Inflammatory macrophage treated with lipopolysaccharide for 1 hour (primary cell): ENCODE measurements around the gene STKLD1.
"Not testable (repeated sequence)": the region's sequence is repeated elsewhere in the genome, so short reads cannot be mapped to it uniquely, and the experiment has no call there.

Experiments
- DNase-seq, 2 donors: peaks; one replicate each; pipeline ENCODE4 v3.0.0-alpha.2; 2020 to 2022

Gene STKLD1

DNA sequence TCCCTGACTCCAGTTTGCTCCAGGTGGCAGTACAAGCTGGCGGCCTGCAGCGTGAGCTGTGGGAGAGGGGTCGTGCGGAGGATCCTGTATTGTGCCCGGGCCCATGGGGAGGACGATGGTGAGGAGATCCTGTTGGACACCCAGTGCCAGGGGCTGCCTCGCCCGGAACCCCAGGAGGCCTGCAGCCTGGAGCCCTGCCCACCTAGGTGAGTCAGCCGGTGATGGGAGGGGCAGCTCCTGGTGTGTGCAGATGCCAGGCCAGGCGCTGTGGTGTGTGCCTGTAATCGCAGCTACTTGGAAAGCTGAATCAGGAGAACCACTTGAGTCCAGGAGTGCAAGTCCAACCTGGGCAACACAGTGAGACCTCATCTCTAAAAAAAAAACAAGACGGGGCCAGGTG, 73.6 kb downstream of the STKLD1 start:
- DNase-seq: no peak

DNA sequence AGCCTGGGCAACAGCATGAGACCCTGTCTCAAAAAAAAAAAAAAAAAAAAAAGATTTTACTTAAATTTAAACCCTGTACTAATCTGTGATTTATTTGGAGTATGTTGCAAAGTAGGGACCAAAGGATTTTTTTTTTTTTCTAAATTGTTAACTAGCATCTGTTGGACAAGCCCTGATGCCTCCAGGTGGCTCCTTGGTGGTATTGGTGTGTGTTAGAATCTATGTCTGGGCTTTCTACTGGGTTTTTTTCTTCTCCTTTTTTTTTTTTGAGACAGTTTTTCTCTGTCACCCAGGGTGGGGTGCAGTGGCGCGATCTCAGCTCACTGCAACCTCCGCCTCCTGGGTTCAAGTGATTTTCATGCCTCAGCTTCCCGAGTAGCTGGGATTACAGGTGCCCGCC, 75.7 kb downstream of the STKLD1 start:
- not testable (repeated sequence) for DNase-seq

DNA sequence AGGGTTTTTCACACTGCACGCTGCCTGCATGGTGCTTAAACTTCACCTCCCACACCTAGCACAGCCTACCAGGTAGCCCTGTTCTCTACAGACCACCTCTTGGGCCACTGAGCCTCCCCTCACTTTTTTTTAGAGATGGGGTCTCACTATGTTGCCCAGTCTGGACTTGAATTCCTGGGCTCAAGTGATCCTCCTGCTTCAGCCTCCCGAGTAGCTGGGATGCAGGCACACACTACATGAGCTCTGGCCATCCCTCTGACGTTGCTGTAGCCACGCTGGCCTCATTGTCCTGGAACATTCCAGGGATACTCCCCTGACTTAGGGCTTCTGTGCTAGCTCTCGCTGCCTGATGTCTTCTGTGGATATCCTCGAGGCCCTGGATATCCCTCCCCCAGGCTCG, 76.4 kb downstream of the STKLD1 start:
- DNase-seq: no peak

DNA sequence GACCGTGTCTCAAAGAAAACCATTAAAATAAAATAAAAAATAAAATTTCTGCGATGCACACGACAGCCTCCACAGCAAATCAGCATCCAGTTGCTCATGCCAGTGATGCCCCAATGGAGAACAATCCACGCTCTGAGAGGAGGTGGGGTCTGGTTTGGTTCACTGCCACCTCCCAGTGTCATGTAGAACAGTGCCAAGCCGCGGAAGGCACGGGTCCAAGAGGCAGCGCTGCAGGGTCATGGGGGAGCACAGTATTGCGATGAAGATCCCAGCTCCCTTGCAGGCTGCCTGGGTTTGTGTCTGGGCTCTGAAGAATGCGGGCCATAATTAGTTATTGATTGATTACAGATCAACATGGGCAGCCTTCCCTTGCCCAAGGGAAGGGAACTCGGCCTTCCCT, 77.5 kb downstream of the STKLD1 start:
- no peak for DNase-seq

DNA sequence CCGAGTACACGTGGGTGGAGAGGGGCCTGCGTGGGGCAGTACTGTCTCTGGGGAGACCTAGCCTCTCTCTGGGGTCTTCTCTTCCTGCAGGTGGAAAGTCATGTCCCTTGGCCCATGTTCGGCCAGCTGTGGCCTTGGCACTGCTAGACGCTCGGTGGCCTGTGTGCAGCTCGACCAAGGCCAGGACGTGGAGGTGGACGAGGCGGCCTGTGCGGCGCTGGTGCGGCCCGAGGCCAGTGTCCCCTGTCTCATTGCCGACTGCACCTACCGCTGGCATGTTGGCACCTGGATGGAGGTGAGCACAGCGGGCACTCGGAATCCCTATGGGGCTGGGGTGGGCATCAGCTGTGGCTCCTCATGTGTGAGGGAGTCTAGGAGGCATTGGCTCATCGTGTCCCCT, 78.2 kb downstream of the STKLD1 start:
- DNase-seq: no peak

DNA sequence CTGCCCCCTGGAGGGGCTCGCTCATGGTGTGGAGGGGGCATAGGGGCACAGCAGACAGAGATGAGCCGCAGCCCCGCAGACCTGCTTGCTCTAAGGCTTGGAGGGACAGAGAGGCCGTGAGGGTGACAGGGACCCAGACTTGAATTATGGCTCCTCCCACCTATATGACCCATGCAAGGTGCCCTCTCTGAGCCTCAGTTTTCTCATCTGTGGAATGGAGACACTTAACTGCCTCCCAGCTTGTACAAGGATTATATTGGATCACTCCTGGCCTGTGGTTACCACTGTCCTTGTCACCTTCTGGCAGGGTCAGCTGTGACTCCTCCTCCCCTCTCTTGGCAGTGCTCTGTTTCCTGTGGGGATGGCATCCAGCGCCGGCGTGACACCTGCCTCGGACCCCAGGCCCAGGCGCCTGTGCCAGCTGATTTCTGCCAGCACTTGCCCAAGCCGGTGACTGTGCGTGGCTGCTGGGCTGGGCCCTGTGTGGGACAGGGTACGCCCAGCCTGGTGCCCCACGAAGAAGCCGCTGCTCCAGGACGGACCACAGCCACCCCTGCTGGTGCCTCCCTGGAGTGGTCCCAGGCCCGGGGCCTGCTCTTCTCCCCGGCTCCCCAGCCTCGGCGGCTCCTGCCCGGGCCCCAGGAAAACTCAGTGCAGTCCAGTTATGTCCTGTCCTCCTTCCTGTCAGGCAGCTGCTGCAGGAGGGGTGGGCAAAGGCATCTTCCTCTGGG, 78.9 kb downstream of the STKLD1 start:
- DNase-seq: no peak
